DMS 273 (cell line): ENCODE measurements around the gene OR2T10.
"Not testable (repeated sequence)": the region's sequence is repeated elsewhere in the genome, so short reads cannot be mapped to it uniquely, and the experiment has no call there.

Experiments used
- DNase-seq: peaks from one replicate; lab custom pipeline; 2025; ENCODE audit not compliant: unreplicated experiment; lab: John Stamatoyannopoulos, UW

OR2T10 gene

GRCh38 chr1:248596615-248597014, 885 bp downstream of the OR2T10 start:
- DNase-seq = no peak

GRCh38 chr1:248593226-248593625, 4.3 kb downstream of the OR2T10 start:
- DNase-seq = no peak

DNA sequence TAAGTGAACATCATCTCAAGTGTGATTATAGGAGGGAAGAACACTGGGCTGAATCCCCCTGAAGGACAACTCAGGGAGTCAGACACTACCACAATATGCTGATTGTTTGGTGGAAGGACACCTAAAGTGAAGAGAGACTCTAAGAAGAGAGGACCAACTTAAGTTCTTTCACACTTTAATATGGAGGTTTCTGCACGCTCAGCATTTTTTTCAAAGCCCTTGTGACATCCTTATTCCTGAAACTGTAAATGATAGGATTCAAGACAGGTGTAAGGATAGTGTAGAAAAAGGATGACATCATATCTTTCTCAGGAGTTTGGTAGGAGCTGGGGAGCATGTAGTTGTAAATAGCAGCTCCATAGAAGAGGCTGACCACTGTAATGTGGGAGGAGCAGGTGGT, 4.8 kb downstream of the OR2T10 start:
- DNase-seq = no peak

GRCh38 chr1:248590055-248590454, 7.4 kb downstream of the OR2T10 start:
- DNase-seq = no peak

DNA sequence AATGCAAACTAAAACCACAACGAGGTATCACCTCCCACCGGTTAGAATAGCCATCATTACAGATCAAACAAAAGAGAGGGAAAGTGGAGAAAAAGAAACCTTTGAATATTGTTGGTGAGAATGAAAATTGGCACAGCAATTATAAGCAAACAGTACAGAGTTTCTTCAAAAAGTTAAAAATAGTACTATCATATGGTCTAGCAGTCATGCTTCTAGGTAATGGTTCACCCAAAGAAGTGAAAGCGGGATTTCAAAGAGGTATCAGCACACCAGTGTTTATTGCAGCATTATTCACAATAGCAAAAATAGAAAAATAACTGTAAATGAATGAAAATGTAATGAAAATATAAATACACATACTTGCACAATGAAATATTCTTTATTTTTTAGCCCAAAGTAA, 8.2 kb downstream of the OR2T10 start:
- no peak for DNase-seq

DNA sequence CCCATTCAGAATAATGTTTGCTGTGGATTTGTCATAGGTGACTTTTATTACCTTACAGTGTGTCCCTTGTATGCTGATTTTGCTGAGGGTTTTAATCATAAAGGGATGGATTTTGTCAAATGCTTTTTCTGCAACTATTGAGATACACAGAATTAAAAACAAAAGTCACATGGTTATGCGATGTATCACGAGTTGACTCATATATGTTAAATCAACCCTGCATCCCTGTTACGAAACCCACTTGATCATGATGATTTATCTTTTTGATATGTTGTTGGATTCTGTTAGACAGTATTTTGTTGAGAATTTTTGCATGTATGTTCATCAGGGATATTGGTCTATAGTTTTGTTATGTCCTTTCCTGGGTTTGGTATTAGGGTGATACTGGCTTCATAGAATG, 12.2 kb downstream of the OR2T10 start:
- no peak for DNase-seq

- DNase-seq = no peak
These were observed 21.1 kb downstream of the OR2T10 start for GRCh38 chr1:248576260-248576980.

DNA sequence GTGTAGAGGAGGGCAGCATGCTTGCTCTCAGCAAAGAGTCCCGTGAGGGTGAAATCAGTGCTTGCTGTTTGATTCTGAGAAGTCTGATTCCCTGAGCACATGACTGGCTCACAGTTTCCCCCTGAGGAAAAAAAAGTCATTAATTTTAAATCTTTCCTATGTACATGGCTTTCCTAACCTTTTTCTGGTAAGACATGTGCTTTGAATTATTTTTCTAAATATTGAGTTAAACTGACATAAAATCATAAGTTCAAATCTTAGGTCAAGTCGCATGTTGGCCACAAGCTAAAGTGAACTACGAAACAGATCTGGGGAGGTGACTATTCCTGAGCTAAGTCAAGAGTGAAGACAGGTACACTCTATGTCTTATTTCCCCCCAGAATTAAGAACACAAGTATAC, 22.8 kb downstream of the OR2T10 start, which contains the start of gene OR2T34:
OR2T34 (minus strand) TSS at position 101 of the 400 bp plus-strand sequence; CDS start at position 101, 0 bp downstream.
- DNase-seq = not testable (repeated sequence)

- DNase-seq = not testable (repeated sequence)
These were observed 23.6 kb downstream of the OR2T10 start for GRCh38 chr1:248573856-248574255.

DNA sequence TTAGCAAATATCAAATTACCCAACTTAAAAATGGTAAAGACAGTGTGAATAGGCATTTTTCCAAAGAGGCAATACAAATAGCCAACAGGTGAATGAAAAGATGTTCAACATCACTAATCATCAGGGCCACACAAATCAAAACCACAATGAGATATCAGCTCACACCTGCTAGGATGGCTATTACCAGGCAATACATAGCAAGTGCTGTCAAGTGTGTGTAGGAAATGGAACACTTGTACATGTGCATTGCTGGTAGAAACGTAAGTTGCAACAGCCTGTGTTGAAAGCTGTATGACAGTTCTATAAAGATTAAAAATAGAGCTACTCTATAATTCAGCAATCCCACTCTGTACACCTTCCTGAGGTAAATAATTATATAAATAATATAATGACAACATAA, 25.5 kb downstream of the OR2T10 start:
- DNase-seq = not testable (repeated sequence)

DNA sequence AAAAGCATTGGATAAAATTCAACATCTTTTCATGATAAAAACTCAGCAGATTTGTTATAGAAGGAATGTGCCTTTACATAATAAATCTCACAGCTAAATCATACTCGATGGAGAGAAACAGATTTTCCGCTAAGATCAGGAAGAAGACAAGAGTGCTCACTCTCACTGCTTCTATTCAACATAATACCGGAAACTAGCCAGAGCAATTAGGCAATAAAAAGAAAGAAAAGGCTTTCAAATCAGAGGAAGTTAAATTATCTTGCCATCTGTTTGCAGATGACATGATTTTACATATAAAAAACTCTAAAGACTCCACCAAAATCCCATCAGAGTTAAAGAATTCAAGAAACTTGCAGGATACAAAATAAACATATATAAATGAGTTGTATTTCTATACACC, 26.7 kb downstream of the OR2T10 start:
- DNase-seq = not testable (repeated sequence)

- DNase-seq = not testable (repeated sequence)
These were observed 28.5 kb downstream of the OR2T10 start for GRCh38 chr1:248569049-248569448.

GRCh38 chr1:248565530-248566373, 31.7 kb downstream of the OR2T10 start:
- not testable (repeated sequence) for DNase-seq

GRCh38 chr1:248562672-248563071, 34.8 kb downstream of the OR2T10 start, which contains the start of gene OR2T29:
OR2T29 (minus strand) TSS chr1:248562772; CDS start chr1:248559491, 3,281 bp downstream.
- DNase-seq = not testable (repeated sequence)

DNA sequence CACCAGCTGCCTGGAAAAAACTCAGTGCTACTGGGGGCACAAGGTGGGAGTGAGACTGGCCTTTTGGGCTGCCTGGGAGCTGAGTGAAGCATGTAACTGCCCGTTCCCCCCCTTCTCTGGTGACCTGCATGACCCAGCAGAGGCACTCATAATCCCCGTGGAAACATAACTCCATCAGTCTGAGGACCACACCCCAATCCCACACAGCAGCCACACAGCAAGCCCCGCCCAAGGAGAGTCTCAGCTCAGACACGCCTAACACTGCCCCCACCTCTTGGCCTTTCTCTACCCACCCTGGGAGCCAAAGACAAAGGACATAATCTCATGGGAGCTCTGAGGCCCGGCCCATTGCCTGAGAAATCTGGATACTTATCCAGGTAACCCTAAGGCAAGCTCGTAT, 46.5 kb downstream of the OR2T10 start:
- not testable (repeated sequence) for DNase-seq

DNA sequence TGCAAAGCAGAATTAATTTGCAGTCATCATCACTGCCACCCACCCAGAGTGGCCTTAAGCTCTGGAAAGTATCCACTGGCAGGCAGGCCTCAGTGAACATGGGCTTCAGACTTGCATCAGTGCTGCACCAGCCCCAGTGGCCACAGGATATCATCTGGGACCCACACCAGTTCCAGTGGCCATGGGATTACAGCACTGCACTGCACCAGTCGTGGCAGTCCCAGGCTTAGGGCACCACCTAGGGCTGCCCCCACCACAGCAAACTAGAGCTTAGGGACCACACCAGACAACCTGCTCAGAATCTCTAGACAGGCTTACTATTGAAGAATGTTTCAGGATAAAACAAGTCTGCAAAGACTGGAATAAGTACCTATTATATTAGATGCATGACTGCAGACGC, 50.1 kb downstream of the OR2T10 start:
- DNase-seq = not testable (repeated sequence)
